ENCODE measurements around the gene GDA.

GDA gene

DNA sequence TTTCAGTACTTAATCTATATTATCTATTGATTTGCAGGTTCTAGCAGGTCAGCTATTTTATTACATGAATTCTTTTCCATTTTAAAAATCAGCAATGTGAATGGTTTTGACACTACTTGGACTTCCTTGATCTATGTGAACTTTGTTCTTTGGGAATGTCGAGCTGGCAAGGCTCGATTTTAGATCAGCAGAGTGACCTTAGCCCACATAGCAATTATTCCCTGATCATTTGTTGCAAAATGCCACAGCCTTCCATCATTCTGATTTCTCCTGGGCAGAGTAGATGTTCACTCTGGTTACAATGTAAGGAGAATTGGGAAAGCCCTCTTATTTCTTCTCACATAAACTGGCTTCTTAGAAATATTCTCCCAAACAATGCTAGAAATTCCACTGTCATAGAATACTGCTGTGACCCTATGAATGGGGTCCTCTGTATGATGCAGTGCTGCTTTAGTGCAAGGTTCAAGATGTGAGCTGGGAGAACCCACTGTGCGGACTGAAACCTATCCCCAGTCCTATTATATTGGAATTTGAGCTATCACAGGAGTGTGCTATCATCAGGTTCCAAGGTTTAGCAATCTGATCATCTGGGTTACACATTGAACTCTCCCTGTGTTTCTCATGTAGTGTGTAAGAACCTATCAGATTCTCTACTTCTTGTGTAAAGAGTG is 15.7 kb upstream of the GDA start:
- no peaks in the 10 kb centered on the region for H3K9me3 Mint-ChIP-seq
- H3K27ac Mint-ChIP-seq: no peak overlapping the region
- H3K4me1 Mint-ChIP-seq: no peaks in the 10 kb centered on the region

DNA sequence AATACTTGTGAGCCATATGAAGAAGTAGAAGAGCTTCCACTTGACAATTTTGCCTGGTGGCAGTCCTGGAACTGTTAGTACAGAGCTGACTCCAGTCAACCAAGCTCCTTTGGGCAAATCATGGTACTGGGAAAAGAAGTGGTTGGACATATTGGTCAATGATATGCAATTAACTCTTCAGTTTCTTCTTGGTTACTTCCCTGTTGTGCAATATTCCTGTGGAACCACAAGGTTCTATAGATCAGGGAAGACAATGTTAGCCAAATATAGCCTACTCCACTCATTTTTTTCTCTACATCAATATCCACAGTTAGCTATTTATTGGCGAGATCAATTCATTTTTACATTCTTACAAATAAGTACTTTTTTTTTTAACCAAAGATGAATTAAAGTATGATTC is 14.4 kb upstream of the GDA start:
- Mint-ChIP-seq H3K36me3 (ENCODE audit: low read depth) (no peaks in the 10 kb centered on the region), H3K4me3 (no peak overlapping the region), H3K27ac (no peak overlapping the region), H3K4me1 (no peaks in the 10 kb centered on the region), H3K9me3 (no peaks in the 10 kb centered on the region), H3K27me3 (ENCODE audit: low read depth) (peaks cover 3% of the 10 kb centered on the region)
- TF ChIP-seq, protein P1, sequence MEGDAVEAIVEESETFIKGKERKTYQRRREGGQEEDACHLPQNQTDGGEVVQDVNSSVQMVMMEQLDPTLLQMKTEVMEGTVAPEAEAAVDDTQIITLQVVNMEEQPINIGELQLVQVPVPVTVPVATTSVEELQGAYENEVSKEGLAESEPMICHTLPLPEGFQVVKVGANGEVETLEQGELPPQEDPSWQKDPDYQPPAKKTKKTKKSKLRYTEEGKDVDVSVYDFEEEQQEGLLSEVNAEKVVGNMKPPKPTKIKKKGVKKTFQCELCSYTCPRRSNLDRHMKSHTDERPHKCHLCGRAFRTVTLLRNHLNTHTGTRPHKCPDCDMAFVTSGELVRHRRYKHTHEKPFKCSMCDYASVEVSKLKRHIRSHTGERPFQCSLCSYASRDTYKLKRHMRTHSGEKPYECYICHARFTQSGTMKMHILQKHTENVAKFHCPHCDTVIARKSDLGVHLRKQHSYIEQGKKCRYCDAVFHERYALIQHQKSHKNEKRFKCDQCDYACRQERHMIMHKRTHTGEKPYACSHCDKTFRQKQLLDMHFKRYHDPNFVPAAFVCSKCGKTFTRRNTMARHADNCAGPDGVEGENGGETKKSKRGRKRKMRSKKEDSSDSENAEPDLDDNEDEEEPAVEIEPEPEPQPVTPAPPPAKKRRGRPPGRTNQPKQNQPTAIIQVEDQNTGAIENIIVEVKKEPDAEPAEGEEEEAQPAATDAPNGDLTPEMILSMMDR (IDR thresholded peaks at IDR 0.05; ENCODE audit: unreplicated experiment in 3 of 3): no peak

More for the DNA sequence above, 15.7 kb upstream of the GDA start:
- H3K27me3 Mint-ChIP-seq (ENCODE audit: low read depth): no peaks in the 10 kb centered on the region
- no peak overlapping the region for H3K4me3 Mint-ChIP-seq
- TF ChIP-seq, protein P1 (IDR thresholded peaks at IDR 0.05; ENCODE audit: unreplicated experiment in 3 of 3): no peak
- H3K36me3 Mint-ChIP-seq (ENCODE audit: low read depth): no peaks in the 10 kb centered on the region

DNA sequence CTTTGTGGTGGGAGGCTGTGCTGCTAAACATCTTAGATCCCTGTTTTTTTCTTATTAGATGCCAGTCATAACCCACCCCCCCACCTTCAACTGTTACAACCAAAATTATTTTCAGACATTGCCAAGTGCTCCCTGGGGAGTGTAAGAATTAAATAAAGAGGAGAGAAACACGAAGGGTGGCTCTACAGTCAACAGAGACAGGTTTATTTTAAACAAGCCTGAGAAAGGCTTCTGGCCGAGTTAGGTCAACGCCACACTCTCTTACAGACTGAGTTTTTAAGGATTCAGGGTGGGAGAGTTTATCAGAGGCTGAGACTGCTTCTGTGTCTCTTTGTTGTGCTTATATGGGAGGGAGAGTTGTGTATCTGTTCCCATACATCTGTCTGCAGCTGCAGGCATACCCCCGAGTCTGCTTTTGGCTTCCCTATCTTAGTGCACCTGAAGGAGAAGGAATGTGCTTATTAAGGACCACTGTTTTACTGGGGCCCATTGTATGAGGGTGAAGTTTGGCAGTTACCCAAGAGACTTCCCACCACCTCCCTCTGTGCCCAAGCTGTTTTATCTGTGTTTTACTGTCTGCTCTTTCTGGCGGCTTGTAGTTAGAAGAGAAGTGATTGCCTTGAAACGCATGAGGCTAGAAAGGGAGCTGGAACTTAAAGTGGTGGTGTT is 11.4 kb upstream of the GDA start:
- Mint-ChIP-seq H3K27me3 (ENCODE audit: low read depth) (peaks cover 11% of the 10 kb centered on the region), H3K4me1 (no peaks in the 10 kb centered on the region), H3K36me3 (ENCODE audit: low read depth) (no peaks in the 10 kb centered on the region), H3K9me3 (no peaks in the 10 kb centered on the region), H3K27ac (no peak overlapping the region), H3K4me3 (no peak overlapping the region)
- TF ChIP-seq, protein P1 (IDR thresholded peaks at IDR 0.05; ENCODE audit: unreplicated experiment in 3 of 3): no peak

DNA sequence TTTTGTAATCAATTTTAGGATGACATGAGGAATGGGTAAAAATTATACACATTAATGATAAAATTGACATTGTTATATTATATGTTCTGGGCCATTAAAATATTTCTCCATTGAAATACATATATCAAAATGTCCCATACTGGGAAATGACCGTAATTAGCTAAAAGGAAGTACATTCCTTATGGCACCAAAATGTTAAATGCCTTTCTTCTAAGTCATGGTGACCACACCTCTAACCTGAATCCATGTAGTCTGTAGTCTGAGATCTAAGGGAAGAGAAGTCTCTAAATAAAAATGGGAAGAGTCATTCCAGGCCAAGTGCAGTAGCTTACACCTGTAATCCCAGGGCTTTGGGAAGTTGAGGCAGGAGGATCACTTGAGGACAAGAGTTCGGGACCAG is 10.0 kb upstream of the GDA start:
- Mint-ChIP-seq H3K4me1 (no peaks in the 10 kb centered on the region), H3K27me3 (ENCODE audit: low read depth) (peaks cover 11% of the 10 kb centered on the region), H3K36me3 (ENCODE audit: low read depth) (no peaks in the 10 kb centered on the region)

DNA sequence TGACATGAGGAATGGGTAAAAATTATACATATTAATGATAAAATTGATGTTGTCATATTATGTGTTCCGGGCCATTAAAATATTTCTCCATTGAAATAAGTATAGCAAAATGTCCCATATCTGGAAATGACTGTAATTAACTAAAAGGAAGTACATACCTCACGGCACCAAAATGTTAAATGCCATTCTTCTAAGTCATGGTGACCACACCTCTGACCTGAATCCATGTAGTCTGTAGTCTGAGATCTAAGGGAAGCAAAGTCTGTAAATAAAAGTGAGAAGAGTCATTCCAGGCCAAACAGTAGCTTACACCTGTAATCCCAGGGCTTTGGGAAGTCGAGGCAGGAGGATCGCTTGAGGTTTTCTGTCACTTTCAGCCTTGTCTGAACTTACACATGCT is 8.7 kb upstream of the GDA start:
- no peaks in the 10 kb centered on the region for H3K36me3 Mint-ChIP-seq (ENCODE audit: low read depth)
- H3K4me3 Mint-ChIP-seq: no peak overlapping the region
- H3K9me3 Mint-ChIP-seq: no peaks in the 10 kb centered on the region
- TF ChIP-seq, protein P1 (IDR thresholded peaks at IDR 0.05; ENCODE audit: unreplicated experiment in 3 of 3): no peak
- H3K27ac Mint-ChIP-seq: no peak overlapping the region
- peaks cover 11% of the 10 kb centered on the region for H3K27me3 Mint-ChIP-seq (ENCODE audit: low read depth)
- no peaks in the 10 kb centered on the region for H3K4me1 Mint-ChIP-seq

More for the DNA sequence above, 10.0 kb upstream of the GDA start:
- TF ChIP-seq, protein P1 (IDR thresholded peaks at IDR 0.05; ENCODE audit: unreplicated experiment in 3 of 3): no peak
- Mint-ChIP-seq H3K4me3 (no peak overlapping the region), H3K9me3 (no peaks in the 10 kb centered on the region), H3K27ac (no peak overlapping the region)

DNA sequence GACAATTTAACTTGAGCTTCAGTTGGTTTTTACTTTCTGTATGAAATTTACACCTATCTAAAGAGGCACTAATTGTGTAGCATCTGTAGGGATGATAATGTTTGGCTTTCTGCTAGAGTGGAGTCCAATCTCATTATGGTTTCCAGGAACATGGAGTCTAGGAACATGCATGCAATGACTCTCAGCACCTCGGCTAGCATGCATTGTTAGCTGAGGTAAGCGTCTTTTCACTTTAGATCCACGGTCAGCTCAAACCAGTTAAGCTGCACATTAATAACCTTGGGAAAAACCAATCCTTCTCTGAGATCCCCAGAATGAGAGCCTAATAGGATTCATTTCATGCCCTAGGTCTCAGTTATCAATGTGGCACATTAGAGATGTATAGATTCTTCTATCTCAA is 7.8 kb upstream of the GDA start:
- Mint-ChIP-seq H3K4me1 (no peaks in the 10 kb centered on the region), H3K36me3 (ENCODE audit: low read depth) (no peaks in the 10 kb centered on the region), H3K27me3 (ENCODE audit: low read depth) (peaks cover 20% of the 10 kb centered on the region), H3K27ac (no peak overlapping the region), H3K4me3 (no peak overlapping the region), H3K9me3 (no peaks in the 10 kb centered on the region)
- TF ChIP-seq, protein P1 (IDR thresholded peaks at IDR 0.05; ENCODE audit: unreplicated experiment in 3 of 3): no peak

Data from nephron (organoid).